Coronary artery (tissue), 2 donors: ENCODE data around the gene PSEN1.
"Not testable (repeated sequence)": the region's sequence is repeated elsewhere in the genome, so short reads cannot be mapped to it uniquely, and the experiment has no call there.

Experiments used
- DNase-seq: peaks from one replicate; pipeline ENCODE4 v3.0.0-alpha.2; 2017; ENCODE audit warnings: low spot score
- H3K27ac ChIP-seq, 2 donors: fragments of 200-600 bp; sonication (generic); one replicate each; pipeline ENCODE4 v1.5.1; 2016 to 2019
- H3K4me3 ChIP-seq: fragments of 200-600 bp; sonication (generic); 2 replicates; pipeline ENCODE4 v1.5.1; 2016; ENCODE audit warnings: mild to moderate bottlenecking, moderate library complexity
- TF ChIP-seq, protein P1 (sequence below): fragments of 200-600 bp; sonication (generic); IDR thresholded peaks from one replicate; pipeline ENCODE4 v1.5.1; 2019; ENCODE audit warnings: antibody characterized with exemption

Gene PSEN1

GRCh38 chr14:73173092-73173735 is 36.9 kb downstream of the PSEN1 start:
- no peak overlapping the region for H3K27ac ChIP-seq
- TF ChIP-seq, protein P1, sequence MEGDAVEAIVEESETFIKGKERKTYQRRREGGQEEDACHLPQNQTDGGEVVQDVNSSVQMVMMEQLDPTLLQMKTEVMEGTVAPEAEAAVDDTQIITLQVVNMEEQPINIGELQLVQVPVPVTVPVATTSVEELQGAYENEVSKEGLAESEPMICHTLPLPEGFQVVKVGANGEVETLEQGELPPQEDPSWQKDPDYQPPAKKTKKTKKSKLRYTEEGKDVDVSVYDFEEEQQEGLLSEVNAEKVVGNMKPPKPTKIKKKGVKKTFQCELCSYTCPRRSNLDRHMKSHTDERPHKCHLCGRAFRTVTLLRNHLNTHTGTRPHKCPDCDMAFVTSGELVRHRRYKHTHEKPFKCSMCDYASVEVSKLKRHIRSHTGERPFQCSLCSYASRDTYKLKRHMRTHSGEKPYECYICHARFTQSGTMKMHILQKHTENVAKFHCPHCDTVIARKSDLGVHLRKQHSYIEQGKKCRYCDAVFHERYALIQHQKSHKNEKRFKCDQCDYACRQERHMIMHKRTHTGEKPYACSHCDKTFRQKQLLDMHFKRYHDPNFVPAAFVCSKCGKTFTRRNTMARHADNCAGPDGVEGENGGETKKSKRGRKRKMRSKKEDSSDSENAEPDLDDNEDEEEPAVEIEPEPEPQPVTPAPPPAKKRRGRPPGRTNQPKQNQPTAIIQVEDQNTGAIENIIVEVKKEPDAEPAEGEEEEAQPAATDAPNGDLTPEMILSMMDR: no peak
- DNase-seq: no peak
- no peak overlapping the region for H3K4me3 ChIP-seq

DNA sequence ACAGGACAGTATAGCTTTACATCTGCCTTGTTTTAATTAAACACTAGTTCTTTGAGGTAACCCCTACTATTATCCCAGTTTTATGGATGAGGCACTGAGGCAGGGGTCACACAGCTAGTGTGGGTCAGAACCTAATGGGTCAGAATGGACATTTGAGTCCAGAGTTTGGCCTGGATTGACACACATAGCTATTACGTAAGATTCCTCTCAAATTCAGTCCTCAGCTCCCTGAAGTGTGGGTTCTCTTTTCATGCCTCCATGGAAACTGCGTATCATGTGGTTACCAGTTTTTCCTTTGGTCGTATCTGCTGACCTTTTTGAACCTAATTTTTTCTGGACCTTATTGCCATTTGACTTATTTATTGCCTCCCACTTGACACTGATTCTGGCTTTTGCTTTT is 40.4 kb downstream of the PSEN1 start:
- H3K4me3 ChIP-seq: no peak overlapping the region
- no peak overlapping the region for H3K27ac ChIP-seq
- DNase-seq: no peak
- TF ChIP-seq, protein P1: no peak

- no peak overlapping the region for H3K4me3 ChIP-seq
- TF ChIP-seq, protein P1: no peak
- peak overlapping the region; percentile 62 to 87 for H3K27ac ChIP-seq
- no peak for DNase-seq
These were observed 44.1 kb downstream of the PSEN1 start for GRCh38 chr14:73180385-73180805.

- DNase-seq: not testable (repeated sequence)
- peak overlapping the region in 1 of 2 donors; percentile 61 for H3K27ac ChIP-seq
These were observed 44.7 kb downstream of the PSEN1 start for GRCh38 chr14:73180969-73181368.

DNA sequence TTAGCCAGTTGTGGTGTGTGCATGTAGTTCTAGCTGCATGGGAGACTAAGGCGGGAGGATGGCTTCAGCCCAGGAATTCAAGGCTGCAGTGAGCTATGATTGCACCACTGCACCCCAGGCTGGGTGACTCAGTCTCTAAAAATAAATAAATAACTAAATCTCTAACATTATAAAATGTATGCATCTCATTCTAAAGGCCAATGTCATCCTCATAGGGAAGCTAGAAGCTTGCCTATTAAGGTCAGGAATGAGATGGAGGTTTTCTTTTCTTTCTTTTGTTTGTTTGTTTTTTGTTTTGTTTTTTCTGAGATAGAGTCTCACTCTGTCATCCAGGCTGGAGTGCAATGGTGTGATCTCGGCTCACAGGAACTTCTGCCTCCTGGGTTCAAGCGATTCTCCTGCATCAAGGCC is 52.2 kb downstream of the PSEN1 start:
- TF ChIP-seq, protein P1: no peak
- no peak for DNase-seq
- Histone ChIP-seq H3K27ac (no peak overlapping the region), H3K4me3 (no peak overlapping the region)

More at GRCh38 chr14:73180969-73181368, 44.7 kb downstream of the PSEN1 start:
- H3K4me3 ChIP-seq: not testable (repeated sequence)

DNA sequence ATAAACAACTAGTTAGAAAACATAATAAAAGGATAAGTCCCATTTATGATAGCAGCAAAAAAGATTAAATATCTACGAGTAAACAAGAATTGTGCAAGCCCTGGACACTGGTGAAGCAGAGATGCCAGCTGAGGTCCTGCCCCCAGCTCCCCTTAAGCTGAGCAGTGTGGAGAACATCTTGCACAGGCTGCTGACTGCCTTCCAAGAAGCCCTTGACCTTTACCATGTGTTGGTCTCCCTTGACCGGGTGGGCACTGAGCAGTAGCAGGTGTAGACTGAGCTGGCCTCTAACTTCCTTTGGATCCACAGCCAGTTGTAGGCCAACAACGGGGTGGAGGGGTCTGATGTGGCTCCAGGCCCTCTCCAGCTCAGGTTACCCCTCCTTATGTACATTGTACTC is 53.3 kb downstream of the PSEN1 start:
- DNase-seq: no peak
- H3K4me3 ChIP-seq: no peak overlapping the region
- no peak overlapping the region for H3K27ac ChIP-seq
- TF ChIP-seq, protein P1: no peak

DNA sequence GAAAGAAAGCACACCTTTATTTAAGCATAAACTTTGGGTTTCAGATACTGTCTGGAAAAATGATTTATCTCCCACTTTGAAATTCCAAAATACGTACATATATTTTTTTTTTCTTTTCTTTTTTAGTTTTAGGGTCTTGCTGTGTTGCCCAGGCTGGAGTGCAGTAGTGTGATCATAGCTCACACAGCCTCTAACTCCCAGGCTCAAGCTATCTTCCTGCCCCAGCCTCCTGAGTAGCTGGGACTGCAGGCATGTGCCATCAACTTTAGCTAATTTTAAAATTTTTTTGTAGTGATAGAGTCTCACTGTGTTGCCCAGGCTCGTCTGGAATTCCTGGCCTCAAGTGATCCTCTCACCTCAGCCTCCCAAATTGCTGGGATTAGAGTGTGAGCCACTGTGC is 55.1 kb downstream of the PSEN1 start:
- H3K4me3 ChIP-seq: no peak overlapping the region
- TF ChIP-seq, protein P1: no peak
- no peak for DNase-seq
- H3K27ac ChIP-seq: no peak overlapping the region

DNA sequence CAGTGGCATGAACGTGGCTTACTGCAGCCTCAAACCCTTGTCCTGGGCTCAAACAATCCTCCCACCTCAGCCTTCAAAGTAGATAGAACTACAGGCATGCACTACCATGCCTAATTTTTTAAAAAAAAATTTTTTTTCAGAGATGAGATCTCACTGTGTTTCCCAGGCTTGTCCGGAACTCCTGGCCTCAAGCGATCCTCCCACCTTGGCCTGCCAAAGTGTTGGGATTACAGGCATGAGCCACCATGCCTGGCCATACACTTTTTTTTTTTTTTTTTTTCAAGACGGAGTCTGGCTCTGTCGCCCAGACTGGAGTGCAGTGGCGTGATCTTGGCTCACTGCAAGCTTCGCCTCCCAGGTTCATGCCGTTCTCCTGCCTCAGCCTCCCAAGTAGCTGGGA is 58.0 kb downstream of the PSEN1 start:
- DNase-seq, H3K4me3 ChIP-seq, H3K27ac ChIP-seq: not testable (repeated sequence)
